Endothelial cell of umbilical vein (primary cell): ENCODE results near the gene GPR27.

Source experiments
- CTCF ChIP-seq, 2 donors: IDR thresholded peaks; 1 replicate in 1 of 2; 2 replicates in 1 of 2; pipeline ENCODE4 v1.5.1; 2011; ENCODE audit warnings: low read length in 2 of 2, mild to moderate bottlenecking in 2 of 2, moderate library complexity in 2 of 2, control low read depth in 1 of 2, inconsistent platforms in 1 of 2, low read depth in 1 of 2; ENCODE audit not compliant: insufficient read depth in 1 of 2; ENCODE audit errors: extremely low read depth in 1 of 2
- POLR2A ChIP-seq: IDR thresholded peaks from 2 replicates; pipeline ENCODE4 v1.6.1; 2012; ENCODE audit warnings: low read depth, mild to moderate bottlenecking, control low read depth, low read length

GRCh38 chr3:71721651-71722157 lies 32.0 kb upstream of the GPR27 start:
- TF ChIP-seq POLR2A (no peak), CTCF (IDR thresholded peaks at IDR 0.05; ENCODE audit: extremely low read depth in 1 of 2, insufficient read depth in 1 of 2, low read depth in 1 of 2, low read length in 2 of 2) (no peak)
